Right renal pelvis (tissue), 4 donors: ENCODE measurements around the gene MFSD11. TPM values are rescaled to one million over a fixed set of nuclear protein-coding genes. Genes with fewer than 3 reads are reported as not detected.
"Not testable (repeated sequence)": the region's sequence is repeated elsewhere in the genome, so short reads cannot be mapped to it uniquely, and the experiment has no call there.

Source experiments
- DNase-seq, 4 donors: peaks; one replicate each; pipeline ENCODE4 v3.0.0-alpha.2; 2013; ENCODE audit warnings: low read depth in 4 of 4, low spot score in 3 of 4, missing footprints in 1 of 4
- polyA plus RNA-seq, 4 donors: library from polyadenylated mRNA; unstranded; fragments of 120-200 nt; gene quantifications; one replicate each; pipeline ENCODE4 v1.2.1, GENCODE V29; 2013; ENCODE audit not compliant: insufficient read length in 4 of 4

Gene MFSD11
- 10 to 100 TPM; 24.4 to 28.3 (median 26.6) TPM for polyA plus RNA-seq

GRCh38 chr17:76737676-76738467, at the start of gene MFSD11:
MFSD11 (plus strand) TSS chr17:76738119; CDS start chr17:76738353, 234 bp downstream.
- peak; percentile 86 to 92 (median 90) for DNase-seq

DNA sequence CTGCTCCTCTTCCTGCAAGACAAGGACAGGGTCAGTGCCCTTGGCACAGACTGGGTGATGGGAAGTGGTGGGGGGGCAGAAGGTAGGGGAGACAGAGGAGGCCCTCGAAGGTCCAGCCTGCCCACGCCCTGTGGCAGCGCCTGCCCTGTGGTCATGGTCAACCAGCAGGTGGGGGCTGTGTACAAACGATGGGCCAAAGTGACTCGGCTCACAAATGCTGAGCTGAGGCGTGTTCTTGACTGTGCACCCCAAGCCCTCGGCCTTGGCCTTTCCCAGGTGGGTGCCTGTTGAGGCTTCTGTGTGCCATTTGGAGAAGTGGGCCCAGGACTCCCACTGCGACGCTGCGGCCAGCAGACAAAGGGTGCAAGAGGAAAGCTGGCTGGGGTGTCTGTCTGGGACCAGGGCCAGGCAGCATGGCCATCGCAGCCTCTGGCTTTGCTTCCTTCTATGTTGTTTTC, 49.7 kb upstream of the MFSD11 start:
- no peak for DNase-seq

DNA sequence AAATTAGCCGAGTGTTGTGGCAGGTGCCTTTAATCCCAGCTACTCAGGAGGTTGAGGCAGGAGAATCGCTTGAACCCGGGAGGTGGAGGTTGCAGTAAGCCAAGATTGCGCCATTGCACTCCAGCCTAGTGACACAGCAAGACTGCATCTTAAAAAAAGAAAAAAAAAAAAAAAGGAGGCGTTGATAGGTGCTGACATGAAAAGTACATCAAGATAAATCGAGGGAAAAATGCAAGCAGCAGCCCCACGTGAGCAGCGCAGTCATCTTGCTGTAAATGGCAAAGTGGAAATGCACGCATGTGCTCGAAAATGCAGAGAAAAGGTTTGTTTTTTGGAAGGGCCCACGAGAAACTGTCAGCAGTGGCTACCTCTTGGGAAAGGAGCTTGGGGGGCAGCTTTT, 48.1 kb upstream of the MFSD11 start:
- no peak for DNase-seq

DNA sequence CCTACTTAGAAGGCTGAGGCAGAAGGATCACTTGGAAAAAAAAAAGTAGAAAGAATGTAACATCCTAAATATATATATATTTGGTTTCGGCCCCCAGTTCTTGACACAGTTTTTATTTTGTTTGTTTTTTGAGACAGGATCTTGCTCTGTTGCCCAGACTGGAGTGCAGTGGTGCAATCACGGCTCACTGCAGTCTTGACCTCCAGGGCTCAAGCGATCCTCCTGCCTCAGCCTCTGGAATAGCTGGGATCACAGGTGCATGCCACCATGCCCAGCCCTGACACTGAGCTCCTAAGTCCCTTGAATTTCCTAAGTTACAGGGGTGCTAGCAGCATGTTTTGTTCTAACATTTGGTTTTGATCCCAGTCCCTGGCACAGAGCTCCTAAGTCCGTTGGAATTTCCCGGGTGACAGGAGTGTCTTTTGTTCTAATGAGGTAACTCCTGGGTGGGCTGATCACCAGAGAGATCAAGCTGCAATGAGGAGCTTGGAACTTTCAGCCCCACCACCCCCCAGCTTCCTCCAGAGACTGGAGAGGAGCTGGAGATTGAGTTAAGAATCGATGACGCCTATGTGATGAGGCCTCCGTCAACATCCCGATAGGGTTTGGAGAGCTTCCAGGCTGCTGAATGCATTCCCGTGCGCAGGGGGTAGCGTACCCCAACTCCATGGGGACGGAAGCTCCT, 47.2 kb upstream of the MFSD11 start:
- no peak for DNase-seq

GRCh38 chr17:76691379-76692191, 46.3 kb upstream of the MFSD11 start:
- DNase-seq = no peak

- no peak for DNase-seq
Observed at GRCh38 chr17:76695059-76695831, 42.7 kb upstream of the MFSD11 start.

GRCh38 chr17:76696763-76697701, 40.9 kb upstream of the MFSD11 start:
- no peak for DNase-seq

GRCh38 chr17:76697702-76698465, 40.0 kb upstream of the MFSD11 start:
- no peak for DNase-seq

- not testable (repeated sequence) for DNase-seq
Observed at GRCh38 chr17:76698466-76698977, 39.4 kb upstream of the MFSD11 start.

- no peak for DNase-seq
Observed at GRCh38 chr17:76700270-76700616, 37.7 kb upstream of the MFSD11 start.

- no peak for DNase-seq
Observed at GRCh38 chr17:76700617-76701470, 37.1 kb upstream of the MFSD11 start.

DNA sequence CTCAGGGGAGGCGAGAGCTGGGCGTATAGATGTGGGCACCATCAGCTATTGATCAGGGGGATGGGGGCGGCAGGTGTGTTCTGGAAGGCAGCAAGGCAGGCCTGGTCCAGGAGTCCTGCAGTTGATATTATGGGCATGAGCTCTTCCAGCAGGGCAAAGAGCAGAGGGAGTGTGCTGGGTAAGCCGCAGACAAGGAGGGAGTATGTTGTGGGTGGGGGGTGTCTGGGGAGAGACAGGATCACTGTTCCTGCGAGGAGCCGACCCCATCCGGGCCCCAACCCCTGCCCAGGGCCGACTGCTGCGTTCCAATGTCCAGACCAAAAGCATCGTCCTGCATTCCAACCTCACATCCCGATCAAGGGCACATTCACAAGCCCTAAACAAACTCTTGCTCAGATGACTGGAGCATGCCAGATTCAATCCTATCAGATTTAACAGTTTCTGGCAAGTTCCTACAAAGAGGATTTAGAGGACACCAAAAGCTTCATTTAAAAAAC, 36.4 kb upstream of the MFSD11 start:
- no peak for DNase-seq

DNA sequence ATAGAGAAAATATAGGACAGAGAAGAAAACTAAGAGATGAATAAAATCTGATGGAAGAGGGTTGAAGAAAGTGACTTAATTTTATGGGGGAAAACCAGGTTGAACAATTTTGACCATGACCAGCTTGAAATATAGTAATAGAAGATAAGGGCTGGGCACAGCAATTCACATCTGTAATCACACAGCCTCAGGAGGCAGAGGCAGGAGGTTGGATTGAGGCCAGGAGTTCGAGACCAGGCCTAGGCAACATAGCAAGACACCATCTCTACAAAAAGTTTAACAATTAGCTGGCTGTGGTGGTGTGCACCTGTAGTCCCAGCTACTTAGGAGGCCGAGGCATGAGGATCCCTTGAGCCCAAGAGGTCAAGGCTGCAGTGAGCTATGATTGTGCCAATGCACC, 35.8 kb upstream of the MFSD11 start:
- no peak for DNase-seq

GRCh38 chr17:76702941-76703637, 34.8 kb upstream of the MFSD11 start:
- DNase-seq = no peak

GRCh38 chr17:76704805-76705204, 33.1 kb upstream of the MFSD11 start:
- no peak for DNase-seq

GRCh38 chr17:76706817-76707216, 31.1 kb upstream of the MFSD11 start:
- no peak for DNase-seq
